Measurements from ENCODE around the gene WNT5B.

DNA sequence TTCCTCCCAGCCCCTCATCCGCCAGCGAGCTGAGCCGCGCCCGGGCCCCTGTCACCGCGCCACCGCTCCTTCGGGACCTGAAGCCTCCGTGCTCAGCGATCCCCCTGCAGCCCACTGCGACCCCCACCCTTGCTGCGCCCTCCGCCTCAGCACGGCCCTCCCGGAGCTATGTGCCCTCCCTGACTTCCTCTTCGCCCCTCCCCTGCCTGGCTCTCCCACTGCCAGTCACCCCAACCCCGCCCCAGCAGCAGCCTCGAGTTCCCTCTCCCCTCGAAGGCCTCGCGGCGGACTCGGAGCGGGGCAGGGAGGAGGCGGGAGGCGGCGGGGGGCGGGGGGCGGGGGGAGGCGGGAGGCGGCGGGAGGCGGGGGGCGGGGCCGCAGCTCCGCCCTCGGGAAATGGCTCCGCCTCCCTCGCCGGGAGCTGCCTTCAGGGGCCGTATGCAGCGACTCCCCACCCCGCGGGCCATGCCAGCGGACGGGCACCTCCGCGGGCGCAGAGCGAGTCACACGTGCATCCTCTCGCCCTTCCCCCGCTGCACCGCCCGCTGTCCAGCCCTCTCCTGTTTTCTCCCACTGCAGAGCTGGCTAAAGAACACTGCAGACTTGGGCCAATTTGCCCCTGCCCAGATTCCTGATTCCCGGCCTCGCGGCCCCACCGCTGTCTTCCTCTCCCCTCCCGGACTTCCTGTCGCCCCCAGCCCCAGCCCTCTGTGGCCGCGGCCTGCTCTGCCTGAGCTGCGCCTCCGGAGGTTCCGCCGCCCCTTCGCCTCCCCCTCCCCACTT is 32.7 kb downstream of the WNT5B start:
- TF ChIP-seq CTCF (conservative IDR thresholded peaks at IDR 0.05; ENCODE audit: low read depth, low read length) (no peak), EZH2 (IDR thresholded peaks at IDR 0.05; ENCODE audit: borderline replicate concordance, low read depth, low read length, poor library complexity, severe bottlenecking) (no peak)
